DMS 273 (cell line): ENCODE results near the gene RASGRP2.
A peak's percentile ranks its signal among the peaks of the same experiment; 100 is the strongest.
"Not testable (repeated sequence)": the region's sequence is repeated elsewhere in the genome, so short reads cannot be mapped to it uniquely, and the experiment has no call there.

Experiments used
- DNase-seq: peaks from one replicate; lab custom pipeline; 2025; ENCODE audit not compliant: unreplicated experiment; lab: John Stamatoyannopoulos, UW

The RASGRP2 gene

DNA sequence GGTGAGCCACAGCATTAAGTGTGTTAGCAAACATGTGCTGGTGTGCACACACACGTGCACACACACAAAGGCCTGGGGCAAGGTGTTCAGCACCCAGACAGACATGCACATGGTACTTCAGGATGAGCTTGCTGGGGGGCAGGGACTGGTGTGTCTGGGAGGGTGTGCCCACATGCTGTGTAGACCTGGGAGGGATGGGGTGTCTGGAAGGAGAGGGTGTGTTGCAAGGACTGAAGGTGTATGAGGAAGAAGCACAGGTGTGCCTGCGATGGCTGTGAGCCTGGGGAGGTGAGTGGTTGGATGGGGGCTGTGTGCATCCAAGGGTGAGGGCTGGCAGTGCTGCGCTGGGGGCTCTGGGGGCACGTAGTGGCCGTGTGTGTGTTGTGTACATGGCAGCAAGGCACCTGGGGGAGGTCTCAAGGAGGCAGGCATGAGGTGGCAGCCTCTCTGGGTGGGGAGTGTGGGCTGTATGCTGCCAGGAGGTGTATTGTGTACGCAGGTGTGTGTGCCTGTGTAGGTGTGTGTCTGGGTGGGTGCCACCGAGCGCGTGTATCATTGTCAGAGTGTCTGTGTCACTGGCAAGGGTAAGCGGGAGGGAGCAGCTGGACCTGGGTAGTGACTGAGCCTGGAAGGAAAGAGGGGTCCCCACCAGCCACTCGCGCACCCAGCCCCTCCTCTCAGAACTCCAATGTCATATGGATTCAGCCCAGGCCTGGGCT is 23.1 kb downstream of the RASGRP2 start:
- DNase-seq: no peak

DNA sequence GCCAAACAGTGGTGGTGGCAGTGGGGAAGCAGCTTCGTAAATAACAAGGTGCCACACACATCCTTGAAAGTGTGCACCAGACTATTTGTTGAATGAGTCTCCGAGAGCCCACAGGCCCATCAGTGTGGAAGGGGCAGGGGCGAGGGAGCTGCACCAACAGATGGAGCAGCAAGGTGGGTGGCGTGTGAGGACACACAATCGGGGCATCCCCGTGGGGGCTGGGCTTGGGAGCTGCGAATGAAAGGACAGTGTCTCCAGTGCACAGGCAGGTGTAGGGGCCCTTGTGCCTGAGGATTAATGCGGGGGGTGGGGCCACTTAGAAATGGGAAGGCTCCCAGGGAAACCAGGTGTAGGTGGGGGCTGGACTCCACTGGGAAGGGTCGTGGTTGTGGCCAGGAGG is 23.8 kb downstream of the RASGRP2 start:
- no peak for DNase-seq

DNA sequence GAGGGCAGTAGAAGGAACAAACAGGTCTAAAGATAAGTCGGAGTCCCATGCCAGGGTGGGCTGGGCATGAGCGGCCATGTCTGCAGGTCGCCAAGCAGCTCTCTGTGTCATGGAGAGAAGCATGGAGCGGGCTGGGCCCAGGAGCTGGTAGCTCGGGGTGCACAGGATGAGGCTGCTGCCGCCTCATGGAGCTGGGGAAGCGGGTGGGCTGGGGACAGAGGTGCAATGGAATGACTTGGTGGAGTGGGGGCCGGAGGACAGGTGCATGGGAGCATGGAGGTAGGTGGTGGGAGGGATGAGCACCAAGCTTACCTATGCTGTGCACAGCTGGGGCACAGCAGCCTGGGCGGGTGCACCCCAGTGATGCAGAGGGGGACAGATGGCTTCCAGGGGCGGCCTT is 24.5 kb downstream of the RASGRP2 start:
- DNase-seq: no peak

DNA sequence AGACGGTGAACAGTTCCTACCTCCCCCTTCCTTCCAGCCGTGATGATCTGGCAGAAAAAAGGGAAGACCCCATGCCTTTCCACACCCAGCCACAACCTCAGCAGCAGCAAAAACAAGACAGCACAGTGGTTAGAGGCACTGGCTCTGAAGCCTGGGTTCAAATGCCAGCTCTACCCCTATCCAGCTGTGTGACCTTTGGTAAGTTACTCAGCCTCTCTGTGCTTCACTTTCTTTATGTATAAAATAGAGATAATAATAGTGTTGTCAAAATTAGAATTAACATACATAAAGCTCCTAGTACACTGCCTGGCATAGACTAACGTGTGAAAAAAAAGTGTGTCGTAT is 25.2 kb downstream of the RASGRP2 start:
- DNase-seq: no peak

DNA sequence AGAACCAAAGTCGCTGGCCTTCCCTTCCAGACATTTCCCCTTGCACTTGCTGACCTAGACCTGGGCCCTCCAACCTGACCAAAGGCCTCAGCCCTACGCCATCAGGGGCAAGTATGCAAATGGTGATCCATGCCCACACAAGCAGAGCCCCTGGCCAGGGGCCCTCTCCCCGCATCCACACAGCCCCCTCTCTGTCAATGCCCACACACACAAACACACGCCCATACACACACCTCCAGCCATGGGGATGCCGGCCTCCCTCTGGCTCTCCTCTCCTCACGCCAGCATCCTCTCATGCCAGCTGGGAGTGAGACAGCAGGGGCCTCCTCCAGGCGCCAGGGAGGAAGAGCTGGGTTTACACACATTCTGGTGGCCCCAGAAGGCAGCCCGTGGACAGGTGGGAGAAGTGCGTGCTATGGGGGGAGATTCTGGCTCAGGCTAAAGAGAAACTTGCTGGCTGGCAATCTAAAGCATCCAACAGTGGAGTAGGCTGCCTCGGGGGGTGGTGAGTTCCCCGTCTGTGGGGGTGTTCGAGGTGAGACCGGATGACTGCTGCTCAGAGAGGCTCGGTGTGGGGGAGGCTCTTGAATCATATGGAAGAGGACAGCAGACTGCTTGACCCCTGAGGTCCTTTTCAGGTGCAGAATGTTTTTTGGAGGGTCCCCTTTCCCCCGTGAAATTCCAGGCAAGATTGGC is 25.7 kb downstream of the RASGRP2 start:
- peak; percentile 62 for DNase-seq

DNA sequence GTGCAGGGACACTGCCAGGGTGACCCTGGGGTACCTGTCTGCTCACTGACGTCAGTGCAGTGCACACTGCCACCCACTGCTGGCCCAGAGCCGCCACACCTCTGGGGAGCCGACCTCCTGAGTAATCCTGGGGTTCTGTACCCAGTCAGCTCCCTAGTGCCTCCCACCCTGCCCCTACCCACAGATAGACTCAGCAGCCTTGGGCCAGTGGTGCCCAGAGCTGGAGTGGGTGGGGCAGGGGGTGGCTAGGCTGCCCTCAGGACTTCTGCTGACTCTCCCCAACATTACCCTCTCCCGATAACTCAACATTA is 26.7 kb downstream of the RASGRP2 start:
- no peak for DNase-seq

DNA sequence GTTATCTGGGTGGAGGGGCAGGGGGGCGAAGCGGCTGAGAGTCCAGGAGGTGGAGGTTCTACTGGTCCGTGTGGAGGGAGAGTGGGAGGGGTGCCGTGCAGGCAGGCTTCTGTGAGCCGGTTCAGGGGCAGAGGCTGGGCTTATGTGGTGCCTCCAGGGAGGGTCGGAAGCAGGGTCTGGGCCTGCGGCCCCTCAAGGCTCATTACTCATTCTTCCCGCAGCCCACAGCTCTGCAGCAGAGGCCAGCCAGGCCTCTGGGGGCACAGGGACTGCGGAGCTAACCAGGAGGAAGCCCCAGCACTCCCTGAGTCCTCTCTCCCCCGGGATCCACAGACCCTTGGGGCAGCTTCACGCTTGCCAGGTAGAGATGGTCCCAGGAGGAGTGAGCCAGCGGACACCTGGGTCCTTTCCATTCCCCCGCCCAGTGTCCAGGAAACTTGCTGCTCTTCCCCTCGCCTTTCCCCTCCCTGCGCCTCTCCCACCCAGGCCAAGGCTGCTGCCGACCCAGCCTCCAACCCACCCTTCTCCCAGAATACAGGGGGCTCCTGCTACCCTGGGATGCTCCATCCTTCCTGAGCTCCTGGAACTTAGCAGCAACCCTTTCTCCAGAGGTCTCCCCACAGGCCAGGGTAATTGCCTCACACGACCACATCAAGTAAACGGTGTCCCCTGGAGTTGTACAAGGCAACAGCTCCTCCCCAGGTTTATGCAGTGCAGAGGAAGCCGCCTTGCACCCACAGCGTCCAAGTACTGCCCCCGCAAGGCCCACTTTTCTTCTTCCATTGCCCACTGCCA is 27.3 kb downstream of the RASGRP2 start:
- DNase-seq: no peak

DNA sequence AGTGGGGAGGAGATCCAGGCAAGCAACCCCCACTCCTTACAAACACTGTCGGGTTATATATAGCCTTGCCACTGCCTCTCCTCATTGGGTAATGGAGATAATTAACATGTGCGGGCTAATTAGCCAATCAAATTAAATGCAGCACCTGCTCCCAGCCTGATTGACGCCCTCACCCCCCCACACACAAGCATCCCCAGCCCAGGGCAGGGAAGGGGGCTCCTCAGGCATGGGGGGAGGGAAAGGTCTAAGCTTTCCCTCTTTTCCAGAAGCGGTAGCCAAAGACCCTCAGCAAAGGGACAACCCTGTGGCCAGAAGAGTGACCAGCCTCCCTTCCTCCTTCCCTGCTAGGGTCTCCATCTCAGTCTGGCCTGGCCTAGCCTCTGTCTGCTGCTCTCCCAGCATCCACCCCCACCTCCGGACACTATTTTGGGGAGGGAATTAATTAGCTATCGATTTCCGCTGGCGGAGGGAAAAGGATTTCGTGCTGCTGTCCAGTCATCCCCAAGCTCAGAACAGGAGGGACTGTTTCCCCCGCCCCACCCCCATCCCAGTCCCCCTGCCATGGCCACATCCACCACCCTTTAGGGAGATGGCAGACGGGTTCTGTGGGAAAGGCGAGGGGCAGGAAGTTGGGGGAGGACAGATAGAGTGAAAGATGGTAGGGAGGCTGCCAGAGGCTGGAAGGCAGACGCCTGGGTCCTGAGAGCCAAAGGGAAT is 28.0 kb downstream of the RASGRP2 start:
- DNase-seq: no peak

DNA sequence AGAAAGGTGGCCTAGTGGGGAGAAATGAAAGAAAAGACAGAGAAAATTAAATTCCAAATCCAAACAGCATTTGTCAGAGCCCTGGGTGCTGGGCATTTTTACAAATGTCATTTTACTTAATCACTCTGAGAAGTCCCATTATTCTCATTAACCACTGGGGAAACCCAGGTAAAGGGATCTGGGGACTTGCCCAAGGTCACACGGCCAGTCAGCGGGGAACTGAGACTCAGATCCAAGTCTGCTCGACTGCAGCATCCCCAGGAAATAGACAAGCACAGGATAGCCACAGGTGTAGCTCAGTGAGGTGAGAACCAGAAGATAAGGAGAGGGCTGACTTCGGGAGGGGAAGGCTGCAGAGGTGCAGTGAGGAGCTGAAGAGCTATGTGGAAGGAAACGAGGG is 28.8 kb downstream of the RASGRP2 start:
- DNase-seq: no peak

DNA sequence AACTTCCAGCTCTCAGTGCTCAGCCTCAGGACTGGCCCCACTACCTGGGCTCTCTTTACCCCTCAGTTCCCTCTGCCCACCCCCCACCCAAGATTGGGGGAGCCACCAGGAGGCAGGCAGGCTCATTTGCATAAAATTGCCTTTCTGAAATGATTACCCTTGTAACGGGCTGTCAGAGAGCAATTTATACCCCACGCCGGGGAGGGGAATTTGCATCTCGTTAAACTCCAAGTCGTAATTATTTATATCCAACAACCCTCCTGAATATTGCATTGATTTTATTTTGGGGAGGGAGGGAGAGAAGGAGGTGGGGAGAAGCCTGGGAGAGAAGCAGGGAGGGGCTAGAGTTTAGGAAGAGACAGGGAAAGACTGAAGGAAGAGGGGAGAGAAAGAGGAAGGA is 29.3 kb downstream of the RASGRP2 start:
- no peak for DNase-seq

DNA sequence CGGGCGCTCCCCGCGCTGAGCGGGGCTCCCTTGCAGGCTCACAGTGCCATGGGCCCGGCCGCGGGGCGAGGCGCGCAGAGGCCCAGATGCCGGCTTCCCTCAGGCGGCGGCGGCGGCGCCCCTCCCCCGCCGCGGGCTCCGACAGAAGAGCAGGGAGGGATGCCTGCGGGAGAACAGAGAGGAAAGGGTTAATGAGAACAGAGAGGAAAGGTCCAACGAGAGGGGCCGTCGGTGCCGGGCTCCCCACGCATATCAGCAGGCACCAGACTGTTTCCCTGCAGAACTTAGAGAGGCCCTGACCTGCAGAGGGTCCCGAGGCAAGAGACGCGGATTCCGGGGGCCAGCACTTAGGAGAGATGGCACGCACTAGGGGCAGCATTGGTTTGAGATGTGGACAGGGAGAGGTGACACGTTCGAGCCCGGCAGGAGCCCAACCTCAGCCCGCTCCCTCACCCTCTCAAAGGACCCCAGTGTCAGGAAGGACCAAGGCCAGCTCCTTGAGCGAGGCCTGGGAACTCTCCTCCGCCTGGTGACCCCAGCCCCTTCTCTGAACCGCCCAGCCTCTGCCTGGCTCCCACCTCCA is 30.1 kb downstream of the RASGRP2 start:
- peak; percentile 67 for DNase-seq

DNA sequence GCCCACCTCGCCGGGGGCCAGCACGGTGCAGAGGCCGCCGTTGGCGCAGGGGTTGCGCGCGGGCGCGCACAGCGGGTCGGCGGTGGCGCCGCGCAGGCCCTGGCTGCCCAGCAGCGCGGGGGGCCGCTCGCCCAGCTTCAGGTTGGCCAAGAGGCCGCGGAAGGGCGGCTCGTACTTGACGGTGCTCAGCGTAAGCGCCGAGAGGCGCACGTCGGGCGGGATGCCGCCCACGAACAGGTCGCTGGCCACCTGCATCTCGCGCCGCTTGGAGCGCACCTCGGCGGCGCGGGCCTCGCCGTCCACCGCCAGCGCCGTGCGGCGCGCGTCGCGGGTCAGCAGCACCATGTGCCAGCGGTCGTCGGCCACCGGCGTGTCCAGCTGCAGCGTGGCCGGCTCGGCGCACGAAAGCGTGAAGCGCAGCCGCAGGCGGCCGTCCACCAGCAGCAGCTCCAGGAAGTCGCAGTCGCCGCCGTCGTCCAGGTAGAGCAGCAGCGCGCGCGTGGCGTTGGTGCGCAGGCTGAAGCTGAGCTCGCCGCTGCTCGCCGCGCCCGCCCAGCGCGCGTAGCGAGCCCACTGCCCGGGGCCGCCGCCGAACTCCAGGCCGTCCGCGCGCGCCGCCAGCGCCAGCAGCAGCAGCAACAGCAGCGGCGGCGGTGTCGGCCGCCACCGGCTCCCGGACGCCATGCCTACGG is 30.8 kb downstream of the RASGRP2 start:
- peak; percentile 68 for DNase-seq

DNA sequence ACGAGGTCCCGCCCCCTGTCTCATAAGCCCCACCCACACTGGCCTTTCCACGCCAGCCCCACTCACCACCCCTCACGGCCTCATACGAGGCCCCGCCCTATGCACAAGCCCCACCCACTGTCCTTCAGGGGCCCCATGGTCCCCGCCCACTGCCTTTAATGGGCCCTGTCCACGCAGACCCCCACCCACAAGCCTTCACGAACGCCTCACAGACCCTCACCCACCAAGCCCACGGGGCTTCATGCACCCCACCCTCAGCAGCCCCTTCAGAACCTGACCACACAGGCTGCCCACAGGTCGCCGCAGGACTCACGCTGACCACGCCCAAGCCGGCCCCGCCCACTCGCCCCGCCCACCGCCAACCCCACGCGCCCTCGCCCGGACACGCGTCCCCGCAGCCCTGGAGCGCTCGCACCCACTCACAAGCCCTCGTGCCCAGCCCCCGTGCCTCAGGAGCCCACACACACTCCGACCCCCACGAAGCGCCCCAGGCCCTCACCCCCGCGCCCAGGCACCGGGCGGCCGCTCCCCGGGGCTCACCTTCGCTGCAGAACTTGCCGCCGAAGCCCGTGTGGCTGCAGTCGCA is 31.4 kb downstream of the RASGRP2 start:
- DNase-seq: no peak

DNA sequence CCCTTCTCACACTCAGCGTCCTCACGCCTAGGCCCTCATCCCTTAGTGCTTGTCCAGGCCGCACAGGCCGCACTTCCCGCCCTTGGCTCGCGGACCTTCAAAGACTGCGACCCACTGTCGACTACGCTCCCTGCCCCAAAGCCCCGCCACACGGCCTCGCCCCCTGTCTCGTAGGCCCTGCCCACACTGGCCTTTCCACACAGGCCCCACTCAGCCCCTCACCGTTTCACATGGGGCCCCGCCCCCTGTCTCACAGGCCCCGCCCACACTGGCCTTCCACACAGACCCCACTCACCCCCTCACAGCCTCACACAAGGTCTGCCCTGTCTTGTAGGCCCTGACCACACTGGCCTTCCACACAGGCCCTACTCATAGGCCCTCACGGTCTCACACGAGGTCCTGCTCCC is 32.0 kb downstream of the RASGRP2 start:
- DNase-seq: no peak

DNA sequence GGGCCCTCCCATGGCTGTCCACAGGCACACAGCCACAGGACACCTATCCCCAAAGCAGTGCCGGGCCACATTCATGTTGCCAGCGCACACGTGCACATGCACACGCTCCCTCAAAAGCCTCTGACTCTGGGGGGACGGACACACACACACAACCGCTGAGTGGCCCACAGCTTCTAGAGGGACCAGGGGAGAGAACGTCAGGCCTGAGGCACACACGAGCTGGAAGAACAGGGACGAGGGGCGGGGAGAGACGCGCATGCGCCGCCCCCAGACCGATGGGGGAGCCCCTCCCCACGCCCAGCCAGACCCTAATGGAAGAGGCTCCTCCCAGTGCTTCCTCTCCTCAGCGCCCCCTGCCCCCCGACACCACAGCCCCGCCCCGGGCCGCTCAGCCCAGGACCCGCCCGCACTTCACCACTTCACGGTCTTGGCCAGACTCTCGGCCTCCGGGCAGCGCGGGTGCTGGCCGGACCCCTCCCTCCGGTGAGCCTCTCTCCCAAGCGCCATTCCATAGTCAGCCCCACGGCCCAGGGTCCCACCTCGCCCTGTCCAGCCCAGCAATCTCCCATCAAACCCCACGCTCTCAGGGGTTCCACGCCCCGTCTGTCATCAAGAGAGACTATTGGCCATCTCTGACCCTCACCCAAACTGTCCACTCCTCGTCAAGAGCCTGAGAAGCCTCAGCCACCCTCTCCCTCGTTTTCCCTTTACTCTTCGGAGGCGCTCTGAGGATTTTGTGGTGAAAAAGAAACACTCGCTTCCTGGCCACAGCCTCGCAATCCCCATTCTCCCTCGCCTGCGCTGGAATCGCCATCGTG is 32.6 kb downstream of the RASGRP2 start:
- DNase-seq: no peak

DNA sequence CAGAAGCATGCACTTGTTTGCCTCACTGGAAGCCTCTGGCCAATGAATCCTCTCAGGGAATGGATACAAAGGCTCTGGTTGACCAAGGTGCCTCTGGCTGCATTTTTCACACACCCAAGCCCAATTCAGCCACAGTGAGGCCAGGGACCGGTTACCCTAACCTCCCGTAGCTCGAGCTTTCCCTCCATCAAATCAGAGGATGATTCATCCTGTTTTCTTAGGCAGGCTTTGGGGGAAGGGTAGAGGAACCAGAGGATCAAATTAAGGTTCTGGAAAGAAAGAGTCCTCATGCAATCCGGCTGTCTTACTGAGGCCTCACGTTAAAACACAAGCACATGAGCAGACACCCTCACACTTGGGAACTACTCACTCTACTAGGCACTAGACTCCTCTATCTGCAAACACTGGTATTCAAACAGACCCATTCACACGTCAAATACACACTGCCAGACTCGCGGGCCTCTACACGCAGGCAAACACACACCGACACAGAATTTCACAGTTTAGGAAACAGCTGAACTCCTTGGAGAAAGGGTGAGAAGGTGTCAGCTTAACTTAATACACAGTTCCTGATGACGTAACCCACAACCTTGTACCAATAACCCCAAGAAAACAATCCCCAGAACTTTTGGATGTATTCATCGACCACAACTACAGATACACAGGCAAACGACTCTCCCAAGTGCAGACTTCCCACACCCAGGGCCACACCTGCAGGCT is 33.4 kb downstream of the RASGRP2 start:
- DNase-seq: no peak

DNA sequence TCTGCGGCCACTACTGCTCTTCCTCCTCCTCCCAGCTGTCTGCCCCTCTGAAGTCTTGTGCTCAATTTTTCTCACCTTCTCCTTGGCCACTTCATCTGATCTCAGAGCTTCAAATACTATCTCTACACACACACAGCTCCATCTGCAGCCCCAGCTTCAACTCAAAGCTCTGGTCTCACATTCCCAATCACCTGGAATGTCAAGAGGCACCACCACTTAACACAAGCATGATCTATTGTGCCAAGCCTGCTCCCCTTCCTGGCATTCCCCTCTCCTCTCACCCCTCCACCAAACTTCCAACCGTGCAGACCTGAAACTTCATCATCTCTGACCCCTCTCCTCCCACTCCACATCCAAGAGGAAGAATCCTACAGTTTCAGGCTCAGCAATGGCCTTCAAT is 38.4 kb downstream of the RASGRP2 start:
- DNase-seq: no peak

DNA sequence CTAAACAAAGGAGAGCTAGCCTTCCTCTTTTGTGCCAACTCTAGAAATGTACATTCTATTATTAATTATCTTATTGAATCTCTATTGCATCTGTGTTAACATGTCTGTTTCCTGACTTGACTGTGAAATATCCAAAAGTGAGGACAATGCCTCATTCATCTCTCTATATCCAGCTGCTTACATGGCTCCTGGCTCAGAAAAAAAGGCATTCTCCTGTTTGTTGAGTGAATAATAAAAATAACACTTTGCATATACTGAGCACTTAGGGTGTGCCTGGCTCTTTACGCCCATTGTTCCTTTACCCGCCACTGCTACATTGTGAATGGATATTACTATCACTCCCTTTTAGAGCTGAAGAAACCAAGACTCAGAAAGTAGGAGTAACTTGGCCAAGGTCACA is 40.9 kb downstream of the RASGRP2 start:
- no peak for DNase-seq

DNA sequence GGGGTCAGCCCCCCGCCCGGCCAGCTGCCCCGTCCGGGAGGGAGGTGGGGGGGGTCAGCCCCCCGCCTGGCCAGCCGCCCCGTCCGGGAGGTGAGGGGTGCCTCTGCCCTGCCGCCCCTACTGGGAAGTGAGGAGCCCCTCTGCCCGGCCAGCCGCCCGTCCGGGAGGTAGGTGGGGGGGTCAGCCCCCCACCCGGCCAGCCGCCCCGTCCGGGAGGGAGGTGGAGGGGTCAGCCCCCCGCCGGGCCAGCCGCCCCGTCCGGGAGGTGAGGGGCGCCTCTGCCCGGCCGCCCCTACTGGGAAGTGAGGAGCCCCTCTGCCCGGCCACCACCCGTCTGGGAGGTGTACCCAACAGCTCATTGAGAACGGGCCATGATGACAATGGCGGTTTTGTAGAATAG is 42.0 kb downstream of the RASGRP2 start:
- not testable (repeated sequence) for DNase-seq
